Fibroblast of mammary gland (primary cell): ENCODE measurements around the gene ABCF3.

Experiments
- DNase-seq: peaks from one replicate; pipeline ENCODE4 v3.0.0-alpha.2; 2010; ENCODE audit warnings: low read depth
- H3K4me3 ChIP-seq: 2 replicates; pipeline ENCODE4 v1.5.1; 2011; ENCODE audit warnings: low read depth, mild to moderate bottlenecking, low read length, moderate library complexity; ENCODE audit not compliant: control insufficient read depth
- TF ChIP-seq, protein P1 (sequence below): conservative IDR thresholded peaks from 2 replicates; pipeline ENCODE4 v1.5.1; 2011; ENCODE audit warnings: low read depth, low read length, inconsistent platforms; ENCODE audit not compliant: control insufficient read depth, insufficient read depth

Gene ABCF3

DNA sequence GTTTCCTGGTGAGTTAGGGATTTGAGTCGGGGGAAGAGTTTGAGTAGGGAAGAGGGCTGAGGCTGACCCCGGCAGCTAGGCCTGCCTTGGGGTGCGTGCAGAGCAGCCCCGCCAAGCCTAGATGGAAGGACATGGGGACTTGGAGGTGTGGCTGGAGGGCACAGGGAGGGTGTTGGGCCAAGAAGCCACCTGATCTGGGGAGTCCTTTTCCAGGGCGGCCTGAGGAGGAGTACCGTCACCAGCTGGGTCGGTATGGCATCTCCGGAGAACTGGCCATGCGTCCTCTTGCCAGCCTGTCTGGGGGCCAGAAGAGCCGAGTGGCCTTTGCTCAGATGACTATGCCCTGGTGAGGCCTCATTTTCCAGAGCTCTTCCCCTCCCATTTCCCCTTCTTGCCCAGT is 6.9 kb downstream of the ABCF3 start:
- TF ChIP-seq, protein P1, sequence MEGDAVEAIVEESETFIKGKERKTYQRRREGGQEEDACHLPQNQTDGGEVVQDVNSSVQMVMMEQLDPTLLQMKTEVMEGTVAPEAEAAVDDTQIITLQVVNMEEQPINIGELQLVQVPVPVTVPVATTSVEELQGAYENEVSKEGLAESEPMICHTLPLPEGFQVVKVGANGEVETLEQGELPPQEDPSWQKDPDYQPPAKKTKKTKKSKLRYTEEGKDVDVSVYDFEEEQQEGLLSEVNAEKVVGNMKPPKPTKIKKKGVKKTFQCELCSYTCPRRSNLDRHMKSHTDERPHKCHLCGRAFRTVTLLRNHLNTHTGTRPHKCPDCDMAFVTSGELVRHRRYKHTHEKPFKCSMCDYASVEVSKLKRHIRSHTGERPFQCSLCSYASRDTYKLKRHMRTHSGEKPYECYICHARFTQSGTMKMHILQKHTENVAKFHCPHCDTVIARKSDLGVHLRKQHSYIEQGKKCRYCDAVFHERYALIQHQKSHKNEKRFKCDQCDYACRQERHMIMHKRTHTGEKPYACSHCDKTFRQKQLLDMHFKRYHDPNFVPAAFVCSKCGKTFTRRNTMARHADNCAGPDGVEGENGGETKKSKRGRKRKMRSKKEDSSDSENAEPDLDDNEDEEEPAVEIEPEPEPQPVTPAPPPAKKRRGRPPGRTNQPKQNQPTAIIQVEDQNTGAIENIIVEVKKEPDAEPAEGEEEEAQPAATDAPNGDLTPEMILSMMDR = no peak
- H3K4me3 ChIP-seq = no peak overlapping the region
- DNase-seq = no peak

DNA sequence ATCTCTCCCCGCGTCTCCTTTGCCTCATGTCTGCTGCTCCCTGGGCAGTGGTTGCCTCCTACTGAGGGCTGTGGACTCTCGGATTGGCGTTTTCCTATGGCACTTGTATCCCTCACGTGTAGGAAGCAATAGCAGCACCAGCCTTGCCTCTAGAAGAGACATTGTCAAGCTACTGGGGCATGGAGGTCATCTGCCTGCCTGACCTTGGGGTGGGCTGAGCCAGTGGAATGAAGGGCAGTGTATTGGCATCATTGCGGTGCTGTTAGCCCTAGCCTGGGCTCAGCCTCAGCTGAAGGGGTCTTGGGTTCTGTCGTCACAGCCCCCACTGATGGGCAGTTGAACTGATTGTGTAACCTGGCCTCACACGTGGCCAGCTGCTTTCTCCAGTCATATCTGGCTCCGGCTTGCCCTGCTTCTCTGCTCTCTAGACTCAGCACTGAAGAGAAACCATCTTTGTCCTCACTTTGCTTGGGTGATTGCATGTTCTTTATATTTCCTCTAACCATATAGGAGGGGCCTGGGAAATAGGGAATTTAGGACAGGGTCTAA is 8.1 kb downstream of the ABCF3 start:
- TF ChIP-seq, protein P1 = no peak
- DNase-seq = no peak
- no peak overlapping the region for H3K4me3 ChIP-seq

DNA sequence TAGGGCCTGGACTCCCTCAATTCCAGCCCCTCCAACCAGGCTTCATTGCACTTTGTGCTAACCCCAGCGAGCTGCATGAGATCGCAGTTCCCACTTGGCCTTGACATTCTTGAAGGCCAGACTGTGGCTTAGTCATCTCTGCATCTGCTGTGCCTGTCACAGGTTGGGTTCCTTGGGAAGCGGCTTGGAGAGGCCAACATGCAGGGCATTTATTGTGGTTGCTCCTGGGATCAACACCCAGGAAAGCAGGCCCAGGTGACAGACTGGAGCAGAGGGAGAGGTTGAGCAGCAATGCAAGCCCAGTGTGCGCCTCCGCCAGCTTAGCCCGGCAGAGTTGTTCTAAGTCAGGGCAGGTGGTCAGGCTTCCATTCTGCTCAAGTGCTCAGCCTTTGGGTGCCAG is 10.5 kb downstream of the ABCF3 start:
- no peak overlapping the region for H3K4me3 ChIP-seq
- no peak for DNase-seq
- TF ChIP-seq, protein P1 = no peak

DNA sequence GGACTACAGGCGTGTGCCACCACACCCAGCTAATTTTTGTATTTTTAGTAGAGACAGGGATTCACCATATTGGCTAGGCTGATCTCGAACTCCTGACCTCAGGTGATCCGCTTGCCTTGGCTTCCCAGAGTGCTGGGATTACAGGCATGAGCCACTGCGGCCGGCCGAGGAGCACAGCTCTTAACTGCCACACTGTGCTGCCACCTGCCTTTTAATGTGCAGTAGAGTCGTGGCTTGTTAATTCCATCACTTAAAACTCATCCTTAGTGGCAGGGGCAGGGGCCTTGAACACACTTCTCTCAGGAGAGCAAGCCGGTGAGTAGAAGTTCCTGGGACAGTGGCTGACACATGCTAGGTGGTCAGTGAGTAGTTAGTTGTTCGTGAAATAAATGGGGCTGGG is 12.5 kb downstream of the ABCF3 start:
- TF ChIP-seq, protein P1 = no peak
- DNase-seq = no peak
- H3K4me3 ChIP-seq = no peak overlapping the region

DNA sequence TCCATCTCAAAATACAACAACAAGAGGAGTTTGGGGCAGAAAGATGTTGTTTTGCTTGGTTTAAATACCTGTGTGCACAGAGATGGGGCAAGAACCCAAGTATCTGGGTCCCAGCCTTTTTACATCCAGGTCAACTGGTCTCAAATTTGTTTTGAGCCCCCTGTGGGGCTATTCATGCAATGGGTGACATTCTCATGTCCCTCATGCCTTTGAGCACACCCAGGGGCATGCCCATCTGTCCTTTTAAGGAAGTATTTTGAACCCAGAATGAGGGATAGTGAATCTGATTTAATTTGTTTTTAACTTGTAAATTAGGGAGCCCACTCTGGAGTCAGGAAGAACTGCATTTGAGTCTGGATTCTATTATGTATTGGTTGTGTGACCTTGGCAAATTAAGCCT is 14.8 kb downstream of the ABCF3 start:
- TF ChIP-seq, protein P1 = no peak
- H3K4me3 ChIP-seq = no peak overlapping the region
- DNase-seq = no peak

DNA sequence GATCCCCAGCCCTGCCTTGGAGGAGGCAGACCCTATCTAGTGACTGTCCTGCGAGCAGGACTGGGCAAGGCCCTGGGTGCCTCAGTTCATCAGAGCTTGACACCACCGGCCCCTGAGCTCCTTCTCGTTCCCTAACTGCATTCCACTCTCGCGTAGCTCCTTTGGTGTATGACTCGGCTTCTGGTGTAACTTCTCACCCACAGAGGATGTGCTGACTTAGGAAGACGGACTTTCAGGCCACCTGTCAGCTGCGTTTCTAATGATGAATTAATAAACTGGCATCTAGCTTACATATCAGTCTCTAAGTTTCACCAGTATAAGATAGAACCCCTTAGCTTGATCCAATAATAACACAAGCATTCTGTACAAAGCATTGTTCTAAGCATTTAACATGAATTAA is 17.5 kb downstream of the ABCF3 start:
- TF ChIP-seq, protein P1 = no peak
- DNase-seq = no peak
- no peak overlapping the region for H3K4me3 ChIP-seq

DNA sequence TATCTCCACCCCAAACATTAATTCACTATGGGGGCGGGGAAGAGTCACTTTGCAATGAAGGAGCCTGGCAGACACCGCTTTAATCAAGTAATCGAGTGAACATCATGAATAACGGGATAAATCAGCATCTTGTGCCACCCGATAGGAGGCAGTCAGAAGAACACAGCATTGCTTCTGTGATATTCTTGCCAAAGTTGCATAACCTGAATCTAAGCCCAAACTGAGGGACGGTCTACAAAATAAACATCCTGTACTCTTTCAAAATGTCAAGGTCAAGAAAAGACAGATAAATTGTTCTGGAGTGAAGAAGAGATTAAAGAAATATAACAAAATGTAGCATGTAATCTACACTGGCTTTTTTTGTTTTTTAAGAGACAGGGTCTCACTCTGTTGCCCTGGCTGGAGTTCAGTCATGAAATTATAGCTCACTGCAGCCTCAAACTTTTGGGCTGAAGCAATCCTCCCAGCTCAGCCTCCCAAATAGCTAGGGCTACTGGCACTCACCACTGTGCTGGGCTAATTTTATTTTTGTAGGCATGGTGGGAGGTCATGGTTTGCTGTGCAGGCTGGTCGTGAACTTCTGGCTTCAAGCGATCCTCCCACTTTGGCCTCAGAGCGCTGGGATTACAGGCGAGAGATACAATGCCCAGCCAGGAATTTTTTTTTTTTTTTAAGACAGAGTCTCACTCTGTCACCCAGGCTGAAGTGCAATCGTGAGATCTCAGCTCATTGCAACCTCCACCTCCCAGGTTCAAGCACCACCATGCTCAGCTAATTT is 23.3 kb downstream of the ABCF3 start:
- TF ChIP-seq, protein P1 = no peak
- H3K4me3 ChIP-seq = no peak overlapping the region
- DNase-seq = no peak
